ENCODE data around the gene MELTF. TPM values are rescaled to one million over a fixed set of nuclear protein-coding genes. Genes with fewer than 3 reads are reported as not detected.

MELTF gene
- polyA plus RNA-seq, 2 of the 4 experiments (the other 2 are of a cell fraction) = 10.5 to 23.4 TPM

GRCh38 chr3:196983186-196983585 lies 46.4 kb downstream of the MELTF start:
- FAIRE-seq = no peak
- no peak overlapping the region for H3K4me3 ChIP-seq
- TF ChIP-seq JUNB (IDR thresholded peaks at IDR 0.05) (no peak), ELK1 (IDR thresholded peaks at IDR 0.05; ENCODE audit: low read depth, low read length) (no peak), HOXB5 (CRISPR knock-in tag; IDR thresholded peaks at IDR 0.05) (no peak), NFE2L2 (conservative IDR thresholded peaks at IDR 0.05; ENCODE audit: low read length) (no peak), HMGXB4 (CRISPR knock-in tag; IDR thresholded peaks at IDR 0.05; ENCODE audit: borderline replicate concordance) (no peak), JUN (IDR thresholded peaks at IDR 0.05) (no peak)
- TF ChIP-seq, protein P1, sequence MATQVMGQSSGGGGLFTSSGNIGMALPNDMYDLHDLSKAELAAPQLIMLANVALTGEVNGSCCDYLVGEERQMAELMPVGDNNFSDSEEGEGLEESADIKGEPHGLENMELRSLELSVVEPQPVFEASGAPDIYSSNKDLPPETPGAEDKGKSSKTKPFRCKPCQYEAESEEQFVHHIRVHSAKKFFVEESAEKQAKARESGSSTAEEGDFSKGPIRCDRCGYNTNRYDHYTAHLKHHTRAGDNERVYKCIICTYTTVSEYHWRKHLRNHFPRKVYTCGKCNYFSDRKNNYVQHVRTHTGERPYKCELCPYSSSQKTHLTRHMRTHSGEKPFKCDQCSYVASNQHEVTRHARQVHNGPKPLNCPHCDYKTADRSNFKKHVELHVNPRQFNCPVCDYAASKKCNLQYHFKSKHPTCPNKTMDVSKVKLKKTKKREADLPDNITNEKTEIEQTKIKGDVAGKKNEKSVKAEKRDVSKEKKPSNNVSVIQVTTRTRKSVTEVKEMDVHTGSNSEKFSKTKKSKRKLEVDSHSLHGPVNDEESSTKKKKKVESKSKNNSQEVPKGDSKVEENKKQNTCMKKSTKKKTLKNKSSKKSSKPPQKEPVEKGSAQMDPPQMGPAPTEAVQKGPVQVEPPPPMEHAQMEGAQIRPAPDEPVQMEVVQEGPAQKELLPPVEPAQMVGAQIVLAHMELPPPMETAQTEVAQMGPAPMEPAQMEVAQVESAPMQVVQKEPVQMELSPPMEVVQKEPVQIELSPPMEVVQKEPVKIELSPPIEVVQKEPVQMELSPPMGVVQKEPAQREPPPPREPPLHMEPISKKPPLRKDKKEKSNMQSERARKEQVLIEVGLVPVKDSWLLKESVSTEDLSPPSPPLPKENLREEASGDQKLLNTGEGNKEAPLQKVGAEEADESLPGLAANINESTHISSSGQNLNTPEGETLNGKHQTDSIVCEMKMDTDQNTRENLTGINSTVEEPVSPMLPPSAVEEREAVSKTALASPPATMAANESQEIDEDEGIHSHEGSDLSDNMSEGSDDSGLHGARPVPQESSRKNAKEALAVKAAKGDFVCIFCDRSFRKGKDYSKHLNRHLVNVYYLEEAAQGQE (IDR thresholded peaks at IDR 0.05) = no peak
- no peak for DNase-seq (ENCODE audit: low read depth in 1 of 2, low spot score in 1 of 2)
- no peak overlapping the region for H3K4me2 ChIP-seq
- WGBS (ENCODE audit: missing lambda C conversion rate) = 0% methylated on average over 1 of the region's 1 CpG
- H3K27ac ChIP-seq = no peak overlapping the region
- ATAC-seq = no peak
- ChIA-PET CTCF (interaction anchor here (1.8 kb wide), 1 partner anchor 19 kb away, joined by 5 read pairs; no protein-coding TSS in a partner anchor), POLR2A (no interaction called here)
- no peaks in the 10 kb centered on the region for H3K4me1 ChIP-seq
- H3K9me3 ChIP-seq = 0 out of 3 replicates have a peak, but pooled peaks cover 4% of the 10 kb centered on the region

- CTCF ChIA-PET = interaction anchor here (0.9 kb wide), 1 partner anchor 48 kb away, joined by 3 read pairs; the partner anchor contains the start of gene MELTF
- TF ChIP-seq EP300 (IDR thresholded peaks at IDR 0.05) (no peak), SMC3 (IDR thresholded peaks at IDR 0.05) (no peak), RNF2 (IDR thresholded peaks at IDR 0.05; ENCODE audit: borderline replicate concordance, low read depth) (no peak), HOXB13 (CRISPR knock-in tag; IDR thresholded peaks at IDR 0.05; ENCODE audit: low read depth) (no peak), CHD4 (IDR thresholded peaks at IDR 0.05; ENCODE audit: borderline replicate concordance) (no peak), JUN (IDR thresholded peaks at IDR 0.05) (no peak), HMGXB4 (CRISPR knock-in tag; IDR thresholded peaks at IDR 0.05; ENCODE audit: borderline replicate concordance) (no peak), ESRRA (IDR thresholded peaks at IDR 0.05; ENCODE audit: borderline replicate concordance, low read length) (no peak), FOXS1 (CRISPR knock-in tag; IDR thresholded peaks at IDR 0.05) (no peak)
- TF ChIP-seq, protein P2, sequence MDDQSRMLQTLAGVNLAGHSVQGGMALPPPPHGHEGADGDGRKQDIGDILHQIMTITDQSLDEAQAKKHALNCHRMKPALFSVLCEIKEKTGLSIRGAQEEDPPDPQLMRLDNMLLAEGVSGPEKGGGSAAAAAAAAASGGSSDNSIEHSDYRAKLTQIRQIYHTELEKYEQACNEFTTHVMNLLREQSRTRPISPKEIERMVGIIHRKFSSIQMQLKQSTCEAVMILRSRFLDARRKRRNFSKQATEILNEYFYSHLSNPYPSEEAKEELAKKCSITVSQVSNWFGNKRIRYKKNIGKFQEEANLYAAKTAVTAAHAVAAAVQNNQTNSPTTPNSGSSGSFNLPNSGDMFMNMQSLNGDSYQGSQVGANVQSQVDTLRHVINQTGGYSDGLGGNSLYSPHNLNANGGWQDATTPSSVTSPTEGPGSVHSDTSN (IDR thresholded peaks at IDR 0.05) = no peak
These were observed 48.0 kb downstream of the MELTF start for GRCh38 chr3:196981657-196982056.

More at GRCh38 chr3:196981657-196982056, 48.0 kb downstream of the MELTF start:
- FAIRE-seq (no peak), ATAC-seq (no peak), DNase-seq (ENCODE audit: low read depth in 1 of 2, low spot score in 1 of 2) (no peak)
- H3K9me3 ChIP-seq = 0 out of 3 replicates have a peak, but pooled peaks cover 4% of the 10 kb centered on the region
- 81% methylated on average over 13 of the region's 13 CpGs for WGBS (ENCODE audit: missing lambda C conversion rate)
- POLR2A ChIA-PET = no interaction called here
- no peaks in the 10 kb centered on the region for H3K4me1 ChIP-seq
- no peak overlapping the region for H3K4me3 ChIP-seq
- no peak overlapping the region for H3K4me2 ChIP-seq
- no peak overlapping the region for H3K27ac ChIP-seq

Measured in A549 (cell line).